RWPE1 (cell line): ENCODE data around the gene ARPC3.
"Not testable (repeated sequence)": the region's sequence is repeated elsewhere in the genome, so short reads cannot be mapped to it uniquely, and the experiment has no call there.

Source experiments
- CTCF ChIA-PET: fragments of 350-600 bp; sonication (Branson Sonifier 250); formaldehyde crosslinking; extraction: SDS; loops from one replicate; lab custom pipeline; 2021; lab: Yijun Ruan, JAX
- POLR2A ChIA-PET: fragments of 400-600 bp; formaldehyde crosslinking; extraction: SDS; loops from one replicate; lab custom pipeline; 2020; ENCODE audit warnings: antibody characterized with exemption; ENCODE audit not compliant: low non-redundant PET; lab: Yijun Ruan, JAX
- DNase-seq: peaks from one replicate; pipeline ENCODE4 v3.0.0; 2012; ENCODE audit warnings: low spot score
- H3K27ac ChIP-seq: fragments of 450-650 bp; 2 replicates; pipeline ENCODE4 v1.5.1; 2017
- TF ChIP-seq, protein P1 (sequence below): fragments of 450-650 bp; conservative IDR thresholded peaks from 2 replicates; pipeline ENCODE4 v1.5.1; 2017; ENCODE audit warnings: low read depth, mild to moderate bottlenecking

ARPC3 gene

DNA sequence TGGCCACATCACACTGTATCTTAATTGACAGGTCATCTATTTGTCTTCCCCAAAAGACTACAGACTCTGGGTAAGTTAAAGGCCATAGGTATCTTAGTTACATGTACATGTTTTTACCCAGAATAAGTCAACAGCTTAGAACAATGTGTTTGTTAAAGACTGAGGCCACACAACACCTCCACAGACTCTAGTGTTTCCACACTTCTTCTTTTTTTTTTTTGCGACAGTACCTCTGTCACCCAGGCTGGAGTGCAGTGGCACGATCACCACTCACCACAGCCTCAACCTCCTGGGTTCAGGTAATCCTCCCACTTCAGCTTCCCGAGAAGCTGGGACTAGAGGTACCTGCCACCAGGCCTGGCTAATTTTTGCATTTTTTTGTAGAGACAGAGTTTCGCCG, 16.7 kb upstream of the ARPC3 start:
- no peak for DNase-seq
- peak overlapping the region; percentile 27; the same call in 1 of the 2 replicates for H3K27ac ChIP-seq
- CTCF ChIA-PET: interaction anchor here (0.6 kb wide), 3 partner anchors 128 to 1043 kb away, joined by 3 to 4 read pairs (median 4); no protein-coding TSS in a partner anchor
- TF ChIP-seq, protein P1, sequence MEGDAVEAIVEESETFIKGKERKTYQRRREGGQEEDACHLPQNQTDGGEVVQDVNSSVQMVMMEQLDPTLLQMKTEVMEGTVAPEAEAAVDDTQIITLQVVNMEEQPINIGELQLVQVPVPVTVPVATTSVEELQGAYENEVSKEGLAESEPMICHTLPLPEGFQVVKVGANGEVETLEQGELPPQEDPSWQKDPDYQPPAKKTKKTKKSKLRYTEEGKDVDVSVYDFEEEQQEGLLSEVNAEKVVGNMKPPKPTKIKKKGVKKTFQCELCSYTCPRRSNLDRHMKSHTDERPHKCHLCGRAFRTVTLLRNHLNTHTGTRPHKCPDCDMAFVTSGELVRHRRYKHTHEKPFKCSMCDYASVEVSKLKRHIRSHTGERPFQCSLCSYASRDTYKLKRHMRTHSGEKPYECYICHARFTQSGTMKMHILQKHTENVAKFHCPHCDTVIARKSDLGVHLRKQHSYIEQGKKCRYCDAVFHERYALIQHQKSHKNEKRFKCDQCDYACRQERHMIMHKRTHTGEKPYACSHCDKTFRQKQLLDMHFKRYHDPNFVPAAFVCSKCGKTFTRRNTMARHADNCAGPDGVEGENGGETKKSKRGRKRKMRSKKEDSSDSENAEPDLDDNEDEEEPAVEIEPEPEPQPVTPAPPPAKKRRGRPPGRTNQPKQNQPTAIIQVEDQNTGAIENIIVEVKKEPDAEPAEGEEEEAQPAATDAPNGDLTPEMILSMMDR: no peak
- POLR2A ChIA-PET: no interaction called here

DNA sequence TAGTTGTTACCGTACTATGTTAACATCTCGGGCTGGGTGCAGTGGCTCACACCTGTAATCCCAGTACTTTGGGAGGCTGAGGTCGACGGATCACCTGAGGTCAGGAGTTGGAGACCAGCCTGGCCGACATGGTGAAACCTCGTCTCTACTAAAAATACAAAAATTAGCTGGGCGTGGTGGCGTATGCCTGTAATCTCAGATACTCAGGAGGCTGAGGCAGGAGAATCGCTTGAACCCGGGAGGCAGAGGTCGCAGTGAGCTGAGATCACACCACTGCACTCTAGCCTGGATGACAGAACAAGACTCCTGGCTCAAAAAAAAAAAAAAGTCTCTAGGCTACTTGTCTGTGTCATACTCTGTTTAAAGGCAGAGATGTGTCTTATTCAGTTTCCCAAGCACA, 15.6 kb upstream of the ARPC3 start:
- H3K27ac ChIP-seq, POLR2A ChIA-PET, DNase-seq: not testable (repeated sequence)
- CTCF ChIA-PET: interaction anchor here (0.7 kb wide), 1 partner anchor 349 kb away, joined by 3 read pairs; no protein-coding TSS in a partner anchor

DNA sequence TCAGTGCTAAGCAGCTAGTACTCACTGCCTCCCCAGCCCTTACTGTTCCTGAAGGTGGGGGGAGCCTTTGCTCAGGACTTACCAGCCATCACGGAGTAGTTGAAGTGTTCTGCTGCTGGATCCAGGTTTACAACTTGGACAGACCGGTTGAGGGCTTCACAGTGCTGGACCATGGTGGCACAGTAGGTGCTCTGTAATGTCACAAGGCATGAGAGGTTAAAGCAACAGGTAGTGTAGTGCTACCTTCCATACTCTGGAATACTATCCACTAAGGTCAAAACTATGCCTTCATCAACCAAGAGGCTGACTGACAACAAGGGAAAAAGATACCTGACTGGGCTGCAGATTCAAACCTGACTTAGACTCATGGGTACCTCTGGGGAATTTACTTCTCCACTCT, 14.9 kb upstream of the ARPC3 start:
- POLR2A ChIA-PET: no interaction called here
- no peak overlapping the region for H3K27ac ChIP-seq
- CTCF ChIA-PET: interaction anchor here (0.7 kb wide), 2 partner anchors 141 to 348 kb away, joined by 3 read pairs; no protein-coding TSS in a partner anchor
- DNase-seq: no peak
- TF ChIP-seq, protein P1: no peak

DNA sequence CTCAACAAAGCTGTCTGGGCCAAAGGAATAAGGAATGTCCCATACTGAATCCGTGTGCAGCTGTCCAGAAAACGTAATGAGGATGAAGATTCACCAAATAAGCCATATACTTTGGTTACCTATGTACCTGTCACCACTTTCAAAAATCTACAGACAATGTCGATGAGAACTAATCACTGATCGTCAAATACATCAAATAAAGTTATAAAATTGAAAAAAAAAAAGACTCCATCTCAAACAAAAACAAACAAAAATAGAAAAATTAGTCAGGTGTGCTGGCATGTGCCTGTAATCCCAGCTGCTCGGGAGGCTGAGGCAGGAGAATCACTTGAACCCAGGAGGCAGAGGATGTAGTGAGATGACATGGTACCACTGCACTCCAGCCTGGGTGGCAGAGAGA, 11.1 kb upstream of the ARPC3 start:
- H3K27ac ChIP-seq, DNase-seq, POLR2A ChIA-PET, CTCF ChIA-PET: not testable (repeated sequence)

DNA sequence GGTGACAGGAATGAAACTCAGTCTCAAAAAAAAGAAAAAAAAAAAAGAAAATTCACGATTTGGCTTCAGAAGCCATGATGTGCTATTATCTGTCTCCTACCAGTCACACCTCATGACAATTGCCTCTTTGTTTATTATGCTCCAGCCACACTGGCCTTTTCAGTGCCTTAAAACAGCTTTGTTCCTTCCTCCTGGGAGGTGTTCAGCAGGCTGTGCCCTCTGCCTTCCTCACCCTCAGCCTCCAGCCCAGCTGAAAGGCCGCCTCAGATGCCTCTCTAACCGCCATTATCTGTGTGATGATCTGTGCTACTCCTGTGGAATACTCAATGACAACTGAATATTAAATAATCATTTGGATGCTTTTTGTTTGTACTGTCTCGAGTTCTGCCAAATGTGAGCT, 8.6 kb upstream of the ARPC3 start:
- TF ChIP-seq, protein P1: no peak
- ChIA-PET CTCF (interaction anchor here (0.6 to 1.9 kb wide), 4 partner anchors 9 to 417 kb away, joined by 3 to 12 read pairs (median 4); partner anchors contain the start of genes ARPC3, FAM216A and GPN3), POLR2A (interaction anchor here (0.6 to 0.8 kb wide), 2 partner anchors 9 to 12 kb away, joined by 3 to 7 read pairs; partner anchors contain the start of genes FAM216A and GPN3)
- no peak overlapping the region for H3K27ac ChIP-seq
- no peak for DNase-seq

DNA sequence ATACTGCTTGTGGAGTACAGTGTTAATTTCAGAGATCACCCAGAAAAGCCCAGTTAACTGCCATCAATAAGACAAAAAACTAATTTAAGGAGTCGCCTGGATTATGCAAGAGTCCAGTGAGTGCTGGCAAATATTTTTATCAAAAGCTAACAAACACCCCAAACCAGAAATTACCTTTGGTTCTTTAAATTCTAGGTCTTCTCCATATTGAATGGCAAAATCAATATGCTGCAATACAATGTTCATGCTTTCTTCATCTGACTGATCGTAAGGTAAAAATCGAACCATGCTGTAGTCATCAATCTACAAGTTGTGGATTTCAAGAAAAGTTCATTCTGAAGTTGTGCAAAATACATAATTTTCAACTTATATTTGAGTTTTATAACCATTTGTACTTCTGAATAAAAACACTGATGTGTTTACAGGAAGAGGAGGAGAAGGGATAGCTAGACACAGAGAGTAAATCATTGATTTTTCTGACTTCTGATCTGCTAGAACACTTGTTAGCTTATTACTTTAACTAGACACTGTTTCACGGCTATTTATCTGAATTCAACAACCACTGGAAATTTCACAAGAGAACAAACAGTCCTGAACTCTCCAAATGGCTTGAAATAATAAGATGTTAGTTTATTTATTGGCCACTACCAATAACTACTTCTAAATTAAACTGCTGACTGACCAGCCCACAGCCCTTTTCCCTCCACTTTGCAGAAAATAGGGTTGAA, 3.6 kb upstream of the ARPC3 start:
- H3K27ac ChIP-seq: no peak overlapping the region
- CTCF ChIA-PET: no interaction called here
- DNase-seq: no peak
- POLR2A ChIA-PET: no interaction called here
- TF ChIP-seq, protein P1: no peak

DNA sequence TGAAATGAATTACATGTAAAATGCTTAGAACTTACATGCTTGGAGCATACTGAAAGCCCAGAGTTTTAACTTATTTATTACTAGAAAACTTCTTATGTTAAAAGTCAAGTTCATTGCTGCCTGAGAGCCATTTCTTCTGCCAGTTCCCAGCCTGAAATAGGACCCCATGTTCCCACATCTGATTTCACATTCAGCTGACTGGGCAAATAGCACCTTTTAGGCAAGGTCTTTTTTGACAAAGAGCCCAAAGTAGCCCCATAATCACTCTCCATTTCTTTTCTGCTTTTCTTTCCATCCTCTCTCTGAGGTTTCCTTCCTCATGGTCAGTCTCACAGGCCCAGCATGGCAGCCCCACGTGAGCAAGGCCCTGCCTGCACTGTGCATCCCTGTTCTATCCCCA, 1.1 kb upstream of the ARPC3 start:
- POLR2A ChIA-PET: no interaction called here
- TF ChIP-seq, protein P1: no peak
- DNase-seq: no peak
- H3K27ac ChIP-seq: peak overlapping the region; percentile 31
- CTCF ChIA-PET: interaction anchor here (0.5 to 2.3 kb wide), 2 partner anchors 48 to 151 kb away, joined by 3 to 20 read pairs; no protein-coding TSS in a partner anchor
